ENCODE measurements around the gene RPS2. TPM values are rescaled to one million over a fixed set of nuclear protein-coding genes. Genes with fewer than 3 reads are reported as not detected.

Gene RPS2
- total RNA-seq, 1 donor from 2014 or later = 2,309 TPM

DNA sequence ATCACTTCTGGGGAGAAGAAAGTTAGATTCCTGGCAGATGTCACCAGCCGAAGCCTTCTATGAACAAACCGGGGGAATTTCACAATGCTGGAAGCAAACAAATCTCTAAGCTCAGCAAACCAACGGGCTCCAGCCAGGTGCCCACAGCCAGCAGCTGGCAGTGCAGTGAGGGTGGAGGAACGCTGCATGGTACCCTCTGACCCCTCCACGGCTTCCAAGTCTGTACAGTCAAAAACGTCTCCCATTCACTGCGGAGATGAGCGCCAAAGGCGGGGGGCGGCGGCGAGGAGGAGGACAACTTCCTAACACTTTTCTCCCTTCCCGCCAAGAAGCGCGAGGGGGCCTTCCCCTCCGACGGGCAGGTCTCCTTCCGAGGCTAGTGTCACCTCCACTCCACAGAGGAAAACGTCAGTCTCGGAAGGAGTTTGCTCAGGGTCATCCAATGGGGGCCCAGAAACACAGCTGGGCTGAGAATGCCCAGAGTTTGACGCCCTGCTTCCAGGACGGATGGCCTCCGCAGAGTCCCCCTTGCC is 44.1 kb upstream of the RPS2 start:
- no peaks in the 10 kb centered on the region for H3K9me3 Mint-ChIP-seq (ENCODE audit: low read depth)
- no peak for DNase-seq (ENCODE audit: low spot score, unreplicated experiment)
- TF ChIP-seq, protein P1, sequence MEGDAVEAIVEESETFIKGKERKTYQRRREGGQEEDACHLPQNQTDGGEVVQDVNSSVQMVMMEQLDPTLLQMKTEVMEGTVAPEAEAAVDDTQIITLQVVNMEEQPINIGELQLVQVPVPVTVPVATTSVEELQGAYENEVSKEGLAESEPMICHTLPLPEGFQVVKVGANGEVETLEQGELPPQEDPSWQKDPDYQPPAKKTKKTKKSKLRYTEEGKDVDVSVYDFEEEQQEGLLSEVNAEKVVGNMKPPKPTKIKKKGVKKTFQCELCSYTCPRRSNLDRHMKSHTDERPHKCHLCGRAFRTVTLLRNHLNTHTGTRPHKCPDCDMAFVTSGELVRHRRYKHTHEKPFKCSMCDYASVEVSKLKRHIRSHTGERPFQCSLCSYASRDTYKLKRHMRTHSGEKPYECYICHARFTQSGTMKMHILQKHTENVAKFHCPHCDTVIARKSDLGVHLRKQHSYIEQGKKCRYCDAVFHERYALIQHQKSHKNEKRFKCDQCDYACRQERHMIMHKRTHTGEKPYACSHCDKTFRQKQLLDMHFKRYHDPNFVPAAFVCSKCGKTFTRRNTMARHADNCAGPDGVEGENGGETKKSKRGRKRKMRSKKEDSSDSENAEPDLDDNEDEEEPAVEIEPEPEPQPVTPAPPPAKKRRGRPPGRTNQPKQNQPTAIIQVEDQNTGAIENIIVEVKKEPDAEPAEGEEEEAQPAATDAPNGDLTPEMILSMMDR (IDR thresholded peaks at IDR 0.05; ENCODE audit: unreplicated experiment) = no peak
- peaks cover 2% of the 10 kb centered on the region for H3K36me3 Mint-ChIP-seq (ENCODE audit: insufficient read depth)
- peak overlapping the region; percentile 46 for H3K27ac Mint-ChIP-seq
- H3K4me1 Mint-ChIP-seq (ENCODE audit: low read depth) = peaks cover 21% of the 10 kb centered on the region
- no peaks in the 10 kb centered on the region for H3K27me3 Mint-ChIP-seq
- H3K4me3 Mint-ChIP-seq (ENCODE audit: low read depth) = peak overlapping the region; percentile 72

GRCh38 chr16:2008009-2008526 is 43.4 kb upstream of the RPS2 start:
- TF ChIP-seq, protein P1 (IDR thresholded peaks at IDR 0.05; ENCODE audit: unreplicated experiment) = no peak
- Mint-ChIP-seq H3K9me3 (ENCODE audit: low read depth) (no peaks in the 10 kb centered on the region), H3K27me3 (no peaks in the 10 kb centered on the region), H3K27ac (peak overlapping the region; percentile 46), H3K36me3 (ENCODE audit: insufficient read depth) (peaks cover 2% of the 10 kb centered on the region), H3K4me3 (ENCODE audit: low read depth) (peak overlapping the region; percentile 72), H3K4me1 (ENCODE audit: low read depth) (peaks cover 21% of the 10 kb centered on the region)
- no peak for DNase-seq (ENCODE audit: low spot score, unreplicated experiment)

GRCh38 chr16:2007081-2007836 is 42.6 kb upstream of the RPS2 start:
- Mint-ChIP-seq H3K36me3 (ENCODE audit: insufficient read depth) (peaks cover 2% of the 10 kb centered on the region), H3K9me3 (ENCODE audit: low read depth) (no peaks in the 10 kb centered on the region), H3K4me1 (ENCODE audit: low read depth) (peaks cover 21% of the 10 kb centered on the region), H3K27ac (peak overlapping the region; percentile 50), H3K27me3 (no peaks in the 10 kb centered on the region), H3K4me3 (ENCODE audit: low read depth) (peak overlapping the region; percentile 72)
- TF ChIP-seq, protein P1 (IDR thresholded peaks at IDR 0.05; ENCODE audit: unreplicated experiment) = no peak
- no peak for DNase-seq (ENCODE audit: low spot score, unreplicated experiment)

DNA sequence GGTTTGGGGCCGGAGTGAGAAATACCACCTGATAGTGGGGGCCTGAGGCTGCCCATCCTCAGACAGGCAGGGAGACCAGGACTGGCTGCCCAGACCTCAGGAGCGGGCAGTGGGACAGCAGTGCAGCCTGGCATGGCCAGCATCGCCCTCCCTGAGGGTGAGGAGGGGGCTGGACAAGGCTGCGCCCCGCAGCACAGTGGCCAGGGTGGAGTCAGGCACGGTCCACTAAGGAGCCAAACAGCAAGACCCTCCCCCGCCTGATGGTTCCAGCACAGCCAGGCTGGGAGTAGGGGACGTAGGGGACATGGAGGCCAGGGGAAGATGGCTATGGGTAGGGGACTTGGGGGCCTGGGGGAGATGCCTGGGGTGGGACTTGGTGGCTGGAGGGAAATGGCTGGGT is 41.7 kb upstream of the RPS2 start:
- peaks cover 21% of the 10 kb centered on the region for H3K4me1 Mint-ChIP-seq (ENCODE audit: low read depth)
- H3K27me3 Mint-ChIP-seq = no peaks in the 10 kb centered on the region
- no peaks in the 10 kb centered on the region for H3K9me3 Mint-ChIP-seq (ENCODE audit: low read depth)
- no peak for DNase-seq (ENCODE audit: low spot score, unreplicated experiment)
- H3K36me3 Mint-ChIP-seq (ENCODE audit: insufficient read depth) = peaks cover 2% of the 10 kb centered on the region
- no peak overlapping the region for H3K27ac Mint-ChIP-seq
- peak overlapping the region; percentile 29 for H3K4me3 Mint-ChIP-seq (ENCODE audit: low read depth)
- TF ChIP-seq, protein P1 (IDR thresholded peaks at IDR 0.05; ENCODE audit: unreplicated experiment) = no peak

GRCh38 chr16:2005646-2006045 is 41.0 kb upstream of the RPS2 start:
- DNase-seq (ENCODE audit: low spot score, unreplicated experiment) = no peak
- Mint-ChIP-seq H3K27ac (no peak overlapping the region), H3K4me1 (ENCODE audit: low read depth) (peaks cover 21% of the 10 kb centered on the region), H3K9me3 (ENCODE audit: low read depth) (no peaks in the 10 kb centered on the region), H3K36me3 (ENCODE audit: insufficient read depth) (peaks cover 4% of the 10 kb centered on the region), H3K4me3 (ENCODE audit: low read depth) (no peak overlapping the region), H3K27me3 (no peaks in the 10 kb centered on the region)
- TF ChIP-seq, protein P1 (IDR thresholded peaks at IDR 0.05; ENCODE audit: unreplicated experiment) = no peak

Measured in progenitor cell of endocrine pancreas (in vitro differentiated cells).